GM12878 (cell line): ENCODE measurements around the gene PTGR1. TPM values are rescaled to one million over a fixed set of nuclear protein-coding genes. Genes with fewer than 3 reads are reported as not detected.

Source experiments
- ATAC-seq: fragments of 200-7000 bp; cut with Tn5 transposase; 3 replicates; pipeline ENCODE4 v1.9.1; 2020; ENCODE audit warnings: mild to moderate bottlenecking, moderate library complexity
- BruUV-seq: library from RNA; stranded (reverse); fragments of 400-500 nt; replicated peaks from 2 replicates; lab custom pipeline; 2021; lab: Mats Ljungman, UMichigan
- CTCF ChIA-PET: fragments of 300-600 bp; sonication (Branson Sonifier 250); formaldehyde crosslinking; extraction: SDS; loops from one replicate; lab custom pipeline; 2021; ENCODE audit warnings: inconsistent platforms; lab: Yijun Ruan, JAX
- POLR2A ChIA-PET: fragments of 350-600 bp; formaldehyde crosslinking; extraction: SDS; loops from one replicate; lab custom pipeline; 2021; ENCODE audit warnings: inconsistent platforms; lab: Charles Lee
- RAD21 ChIA-PET: fragments of 300-600 bp; sonication (Branson Sonifier 250); formaldehyde crosslinking; loops from one replicate; lab custom pipeline; 2023; ENCODE audit warnings: antibody characterized with exemption; ENCODE audit not compliant: unreplicated experiment; lab: Charles Lee
- SMC1A ChIA-PET: fragments of 300-600 bp; sonication (Branson Sonifier 250); formaldehyde crosslinking; loops from one replicate; lab custom pipeline; 2023; ENCODE audit not compliant: unreplicated experiment, uncharacterized antibody; lab: Charles Lee
- DNase-seq: peaks from one replicate; pipeline ENCODE4 v3.0.0-alpha.2; 2011; ENCODE audit warnings: low read depth, low spot score
- FAIRE-seq: peaks from 3 replicates; lab custom pipeline; 2011; peaks lifted over from hg19 to GRCh38; lab: Jason Lieb, UNC
- H2AFZ ChIP-seq: 2 replicates; pipeline ENCODE4 v1.6.0; 2011; ENCODE audit warnings: low read depth, low read length, control low read depth; ENCODE audit not compliant: control insufficient read depth
- H3K27ac ChIP-seq: 2 replicates; pipeline ENCODE4 v1.5.1; 2011; ENCODE audit warnings: control low read depth; ENCODE audit not compliant: control insufficient read depth, insufficient read depth
- H3K27me3 ChIP-seq, 2 experiments: replicated peaks in 1 of 2; 2 replicates each; pipeline versions ENCODE4 v1.6.0 to v1.6.1; 2011; ENCODE audit warnings: low read length in 1 of 2; ENCODE audit not compliant: control insufficient read depth in 2 of 2, insufficient read depth in 2 of 2
- H3K36me3 ChIP-seq, 2 experiments: 2 replicates each; pipeline ENCODE4 v1.5.1; 2011; ENCODE audit warnings: low read length in 1 of 2; ENCODE audit not compliant: control insufficient read depth in 2 of 2, insufficient read depth in 2 of 2
- H3K4me1 ChIP-seq: 2 replicates; pipeline ENCODE4 v1.6.1; 2011; ENCODE audit warnings: mild to moderate bottlenecking, low read length, moderate library complexity, mixed read lengths; ENCODE audit not compliant: control insufficient read depth, insufficient read depth
- H3K4me2 ChIP-seq: 2 replicates; pipeline ENCODE4 v1.6.0; 2011; ENCODE audit warnings: control low read depth; ENCODE audit not compliant: control insufficient read depth, insufficient read depth
- H3K4me3 ChIP-seq: fragments of 200-600 bp; sonication (generic); 2 replicates; pipeline ENCODE4 v1.5.1; 2016
- H3K79me2 ChIP-seq: 2 replicates; pipeline ENCODE4 v1.6.0; 2011; ENCODE audit warnings: low read length; ENCODE audit not compliant: control insufficient read depth, insufficient read depth
- H3K9ac ChIP-seq: 2 replicates; pipeline ENCODE4 v1.8.0; 2011; ENCODE audit warnings: low read length, control low read depth, mixed read lengths; ENCODE audit not compliant: control insufficient read depth, insufficient read depth
- H3K9me3 ChIP-seq: replicated peaks from 3 replicates; pipeline ENCODE4 v1.5.1; 2011; ENCODE audit warnings: mild to moderate bottlenecking, low read length; ENCODE audit not compliant: control insufficient read depth, insufficient read depth
- H4K20me1 ChIP-seq: 2 replicates; pipeline ENCODE4 v1.6.0; 2011; ENCODE audit not compliant: control insufficient read depth, insufficient read depth
- BMI1 ChIP-seq: fragments of 450-650 bp; IDR thresholded peaks from 2 replicates; pipeline ENCODE4 v1.6.1; 2016; ENCODE audit warnings: mild to moderate bottlenecking, moderate library complexity, borderline replicate concordance
- EP300 ChIP-seq, 2 experiments: fragments of 150-350 bp in 1 of 2; IDR thresholded peaks; 2 replicates each; pipeline ENCODE4 v1.6.1; 2011 to 2012; ENCODE audit warnings: low read depth in 2 of 2, low read length in 2 of 2, borderline replicate concordance in 1 of 2, improper control_type of control experiment in 1 of 2, inconsistent platforms in 1 of 2; ENCODE audit not compliant: control insufficient read depth in 1 of 2
- ETV6 ChIP-seq, 2 experiments: fragments of 450-650 bp in 1 of 2; IDR thresholded peaks in 1 of 2; conservative IDR thresholded peaks in 1 of 2; 2 replicates each; pipeline ENCODE4 v1.6.1; 2014; ENCODE audit warnings: antibody characterized with exemption in 1 of 2, borderline replicate concordance in 1 of 2, low read depth in 1 of 2, mild to moderate bottlenecking in 1 of 2, moderate library complexity in 1 of 2
- MEF2B ChIP-seq: fragments of 450-650 bp; IDR thresholded peaks from 2 replicates; pipeline ENCODE4 v1.6.1; 2018; ENCODE audit warnings: mild to moderate bottlenecking, moderate library complexity; ENCODE audit not compliant: partially characterized antibody, poor library complexity, severe bottlenecking
- MXI1 ChIP-seq: fragments of 150-350 bp; IDR thresholded peaks from 2 replicates; pipeline ENCODE4 v1.6.1; 2011; ENCODE audit warnings: low read depth, mild to moderate bottlenecking, inconsistent platforms, low read length, improper control_type of control experiment
- NFXL1 ChIP-seq: fragments of 450-650 bp; IDR thresholded peaks from 2 replicates; pipeline ENCODE4 v1.6.1; 2017; ENCODE audit warnings: antibody characterized with exemption, mild to moderate bottlenecking, borderline replicate concordance
- PKNOX1 ChIP-seq: fragments of 450-650 bp; IDR thresholded peaks from 2 replicates; pipeline ENCODE4 v1.6.1; 2016; ENCODE audit warnings: mild to moderate bottlenecking
- POLR2AphosphoS5 ChIP-seq: IDR thresholded peaks from 2 replicates; pipeline ENCODE4 v1.6.1; 2011; ENCODE audit warnings: mild to moderate bottlenecking, low read length, inconsistent platforms
- REST ChIP-seq: IDR thresholded peaks from 2 replicates; pipeline ENCODE4 v1.6.1; 2012; ENCODE audit warnings: mild to moderate bottlenecking, low read depth, low read length
- RUNX3 ChIP-seq: IDR thresholded peaks from 2 replicates; pipeline ENCODE4 v1.6.1; 2012; ENCODE audit warnings: low read length, inconsistent platforms
- SIX5 ChIP-seq: IDR thresholded peaks from 2 replicates; pipeline ENCODE4 v1.6.1; 2011; ENCODE audit warnings: mild to moderate bottlenecking, low read depth, low read length, moderate library complexity; ENCODE audit not compliant: severe bottlenecking
- SMAD5 ChIP-seq: IDR thresholded peaks from 2 replicates; pipeline ENCODE4 v1.6.1; 2016; ENCODE audit warnings: antibody characterized with exemption, low read depth
- SMC3 ChIP-seq: IDR thresholded peaks from 2 replicates; pipeline ENCODE4 v1.6.1; 2011; ENCODE audit warnings: low read length, improper control_type of control experiment, borderline replicate concordance
- ZZZ3 ChIP-seq: IDR thresholded peaks from 2 replicates; pipeline ENCODE4 v1.6.1; 2011; ENCODE audit warnings: low read depth; ENCODE audit not compliant: control insufficient read depth, insufficient read length
- WGBS: methylation state at CpG from one replicate; pipeline ENCODE4 v1.1.6; 2016; ENCODE audit warnings: low lambda C conversion rate; ENCODE audit not compliant: insufficient replicate concordance, insufficient coverage; ENCODE audit errors: missing lambda C conversion rate; 5-methylcytosine and 5-hydroxymethylcytosine counted together
- in situ Hi-C: fragments of 300-500 bp; cut with MboI; formaldehyde crosslinking; loops from 9 replicates; pipeline ENCODE4 v1.14.3; 2018; ENCODE audit warnings: mixed read lengths
- intact Hi-C: fragments of 100-400 bp; cut with micrococcal nuclease; formaldehyde crosslinking; loops from one replicate; pipeline ENCODE4 v1.14.2; 2022; ENCODE audit not compliant: unreplicated experiment
- polyA plus RNA-seq, 11 experiments: library from polyadenylated mRNA; depleted of rRNA in 4 of 11; unstranded in 6 of 11; stranded (reverse) in 5 of 11; fragments of >200 nt; fragmentation: Nextera tagmentation in 4 of 11; fragmentation: Illumina TruSeq in 1 of 11; extraction: Ambion mirVana in 4 of 11; extraction: Trizol in 1 of 11; gene quantifications; 1 replicate in 1 of 11; 2 replicates in 10 of 11; pipeline versions ENCODE4 v1.2.1 to v1.2.3, GENCODE V29; 2011 to 2016; ENCODE audit warnings: inconsistent platforms in 2 of 11, missing spikeins in 2 of 11, low read depth in 1 of 11
- total RNA-seq, 4 experiments: library from RNA; depleted of rRNA in 3 of 4; stranded (reverse); fragments of >200 nt in 3 of 4; fragmentation: Illumina TruSeq in 1 of 4; extraction: Trizol in 1 of 4; gene quantifications; 2 replicates each; pipeline versions ENCODE4 v1.2.1 to v1.2.3, GENCODE V29; 2013 to 2021
- TF ChIP-seq, protein P1 (sequence below): fragments of 450-650 bp; IDR thresholded peaks from 2 replicates; pipeline ENCODE4 v1.6.1; 2017; ENCODE audit warnings: low read depth, mild to moderate bottlenecking, moderate library complexity

Gene PTGR1
- total and polyA plus RNA-seq, 10 of the 15 experiments (the other 5 are each of a cell fraction or from before 2014, with no cell fraction given) = 0.12 to 6.3 (median 2.8) TPM

GRCh38 chr9:111610845-111611244 is 11.4 kb upstream of the PTGR1 start:
- TF ChIP-seq SMAD5 (no peak), ETV6 (conservative IDR thresholded peaks at IDR 0.05 in 1 of 2, IDR thresholded peaks at IDR 0.05 in 1 of 2; ENCODE audit: borderline replicate concordance in 1 of 2, low read depth in 1 of 2) (no peak), SIX5 (no peak), REST (no peak), MEF2B (no peak), NFXL1 (no peak), EP300 (IDR thresholded peaks at IDR 0.05; ENCODE audit: borderline replicate concordance in 1 of 2, control insufficient read depth in 1 of 2, low read depth in 2 of 2, low read length in 2 of 2) (no peak), POLR2AphosphoS5 (no peak), SMC3 (no peak), ZZZ3 (no peak), MXI1 (no peak), BMI1 (no peak), RUNX3 (no peak), PKNOX1 (no peak)
- TF ChIP-seq, protein P1, sequence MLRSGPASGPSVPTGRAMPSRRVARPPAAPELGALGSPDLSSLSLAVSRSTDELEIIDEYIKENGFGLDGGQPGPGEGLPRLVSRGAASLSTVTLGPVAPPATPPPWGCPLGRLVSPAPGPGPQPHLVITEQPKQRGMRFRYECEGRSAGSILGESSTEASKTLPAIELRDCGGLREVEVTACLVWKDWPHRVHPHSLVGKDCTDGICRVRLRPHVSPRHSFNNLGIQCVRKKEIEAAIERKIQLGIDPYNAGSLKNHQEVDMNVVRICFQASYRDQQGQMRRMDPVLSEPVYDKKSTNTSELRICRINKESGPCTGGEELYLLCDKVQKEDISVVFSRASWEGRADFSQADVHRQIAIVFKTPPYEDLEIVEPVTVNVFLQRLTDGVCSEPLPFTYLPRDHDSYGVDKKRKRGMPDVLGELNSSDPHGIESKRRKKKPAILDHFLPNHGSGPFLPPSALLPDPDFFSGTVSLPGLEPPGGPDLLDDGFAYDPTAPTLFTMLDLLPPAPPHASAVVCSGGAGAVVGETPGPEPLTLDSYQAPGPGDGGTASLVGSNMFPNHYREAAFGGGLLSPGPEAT = no peak
- in situ Hi-C loops (no loop called here), intact Hi-C loops (no loop called here)
- FAIRE-seq = no peak
- H3K9me3 ChIP-seq = no peaks in the 10 kb centered on the region
- no TSS peak for BruUV-seq
- SMC1A ChIA-PET = no interaction called here
- H4K20me1 ChIP-seq = no peaks in the 10 kb centered on the region
- H3K36me3 ChIP-seq = no peaks in the 10 kb centered on the region
- CTCF ChIA-PET = interaction anchor here (1.7 kb wide), 1 partner anchor 10 kb away, joined by 6 read pairs; no protein-coding TSS in a partner anchor
- H2AFZ ChIP-seq = no peak overlapping the region
- RAD21 ChIA-PET = interaction anchor here (1.1 kb wide), 1 partner anchor 14 kb away, joined by 4 read pairs; no protein-coding TSS in a partner anchor
- H3K4me2 ChIP-seq = no peak overlapping the region
- H3K27ac ChIP-seq = no peak overlapping the region
- WGBS = 53% methylated on average over 7 of the region's 7 CpGs
- no peak overlapping the region for H3K4me3 ChIP-seq
- no peaks in the 10 kb centered on the region; a peak in 1 of 4 replicates for H3K27me3 ChIP-seq
- POLR2A ChIA-PET = no interaction called here
- no peaks in the 10 kb centered on the region for H3K4me1 ChIP-seq
- H3K79me2 ChIP-seq = no peaks in the 10 kb centered on the region
- no peak for ATAC-seq
- no peak for DNase-seq
- no peak overlapping the region for H3K9ac ChIP-seq
